Nucleus accumbens (tissue), 56 donors: Measurements from ENCODE around the gene ADK.
"Not testable (repeated sequence)": the region's sequence is repeated elsewhere in the genome, so short reads cannot be mapped to it uniquely, and the experiment has no call there.

Source experiments
- DNase-seq, 56 donors: peaks; one replicate each; lab custom pipeline; 2025; lab: John Stamatoyannopoulos, UW

Gene ADK

DNA sequence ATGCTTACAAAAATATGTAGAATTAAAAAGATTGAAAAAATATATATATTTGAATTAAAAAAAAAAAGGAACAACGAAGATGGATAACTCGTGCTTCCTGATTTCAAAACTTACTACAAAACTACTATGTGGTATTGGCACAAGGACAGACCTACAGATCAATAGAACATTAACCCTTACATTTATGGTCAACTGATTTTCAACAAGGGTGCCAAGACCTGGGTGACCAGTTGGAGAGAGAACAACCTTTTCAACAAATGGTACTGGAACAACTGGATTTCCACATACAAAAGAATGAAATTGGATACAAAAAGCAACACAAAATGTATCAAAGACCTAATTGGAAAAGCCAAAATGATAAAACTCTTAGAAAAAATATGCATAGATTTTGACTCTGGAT, 10.5 kb upstream of the ADK start:
- no peak for DNase-seq

DNA sequence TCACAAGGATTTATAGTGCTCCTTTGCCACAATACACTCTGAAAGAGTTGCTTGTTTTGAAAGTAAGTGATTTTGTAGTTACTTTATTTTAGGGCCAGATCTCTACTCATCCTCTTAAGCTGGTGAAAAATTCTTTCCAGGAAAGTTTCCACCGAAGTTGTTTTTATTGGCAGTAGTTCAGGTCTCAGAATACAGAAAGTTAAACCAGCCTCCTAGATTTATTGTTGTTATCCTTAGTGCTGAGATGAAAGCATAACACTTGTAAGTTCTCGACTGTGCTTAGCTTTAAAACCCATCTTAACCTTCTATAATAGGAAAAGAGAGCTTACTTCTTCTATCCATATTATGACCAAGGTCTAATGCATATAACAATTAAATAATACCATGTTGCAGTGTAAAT, 5.9 kb upstream of the ADK start:
- DNase-seq: no peak

DNA sequence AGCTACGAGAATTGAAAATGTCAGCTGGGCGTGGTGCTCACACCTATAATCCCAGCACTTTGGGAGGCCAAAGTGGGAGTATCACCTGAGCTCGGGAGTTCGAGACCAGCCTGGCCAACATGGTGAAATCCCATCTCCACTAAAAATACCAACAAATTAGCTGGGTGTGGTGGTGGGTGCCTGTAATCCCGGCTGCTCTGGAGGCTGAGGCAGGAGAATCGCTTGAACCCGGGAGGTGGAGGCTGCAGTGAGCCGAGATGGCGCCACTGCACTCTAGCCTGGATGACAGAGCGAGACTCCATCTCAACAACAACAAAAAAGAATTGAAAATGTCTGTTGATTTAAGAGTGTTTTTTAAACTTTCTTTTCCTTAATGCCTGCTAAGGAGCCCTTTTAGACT, 4.0 kb upstream of the ADK start:
- not testable (repeated sequence) for DNase-seq

DNA sequence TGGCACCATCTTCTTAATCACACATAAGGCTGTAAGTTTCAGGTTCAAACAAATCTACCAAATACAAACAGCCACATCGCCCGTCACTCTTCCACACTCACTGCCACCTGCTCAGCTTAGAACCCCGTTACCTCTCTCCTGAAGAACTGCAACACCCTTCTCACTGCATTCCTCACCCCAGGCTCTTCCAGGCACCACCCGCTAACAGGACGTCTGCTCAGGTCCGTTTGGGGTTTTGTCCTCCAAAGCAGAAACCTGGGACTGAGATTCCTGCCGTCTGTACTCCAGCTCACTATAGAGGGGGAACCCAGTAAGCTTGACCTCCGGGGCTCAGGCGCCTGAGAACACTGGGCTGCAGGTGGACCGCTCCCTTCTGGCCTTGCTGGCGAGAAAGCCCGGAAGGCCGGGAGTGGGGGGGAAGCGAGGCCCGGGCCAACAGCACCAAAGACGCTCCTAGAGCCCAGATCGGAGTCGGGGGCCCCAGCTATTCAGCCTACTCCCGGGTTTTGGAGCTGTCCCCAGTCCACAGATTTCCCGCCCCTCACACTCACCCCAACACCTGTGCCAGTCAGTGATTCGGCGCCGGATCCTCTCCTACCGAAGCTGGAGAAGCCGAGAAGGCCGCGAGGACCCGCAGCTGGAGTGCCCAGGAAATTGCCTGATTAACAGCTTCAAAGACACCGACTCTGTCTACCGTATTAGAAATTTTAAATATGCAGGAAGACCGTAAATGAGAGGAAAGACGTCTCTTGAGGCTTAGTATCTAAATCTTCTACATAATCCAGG, 624 bp upstream of the ADK start, which contains the start of gene AP3M1:
TSS of gene AP3M1 (minus strand) at position 625 of the 786 bp plus-strand sequence. CDS start 12,449 bp downstream, outside the sequence.
- DNase-seq: peak; percentile 42 to 94 (median 81)

DNA sequence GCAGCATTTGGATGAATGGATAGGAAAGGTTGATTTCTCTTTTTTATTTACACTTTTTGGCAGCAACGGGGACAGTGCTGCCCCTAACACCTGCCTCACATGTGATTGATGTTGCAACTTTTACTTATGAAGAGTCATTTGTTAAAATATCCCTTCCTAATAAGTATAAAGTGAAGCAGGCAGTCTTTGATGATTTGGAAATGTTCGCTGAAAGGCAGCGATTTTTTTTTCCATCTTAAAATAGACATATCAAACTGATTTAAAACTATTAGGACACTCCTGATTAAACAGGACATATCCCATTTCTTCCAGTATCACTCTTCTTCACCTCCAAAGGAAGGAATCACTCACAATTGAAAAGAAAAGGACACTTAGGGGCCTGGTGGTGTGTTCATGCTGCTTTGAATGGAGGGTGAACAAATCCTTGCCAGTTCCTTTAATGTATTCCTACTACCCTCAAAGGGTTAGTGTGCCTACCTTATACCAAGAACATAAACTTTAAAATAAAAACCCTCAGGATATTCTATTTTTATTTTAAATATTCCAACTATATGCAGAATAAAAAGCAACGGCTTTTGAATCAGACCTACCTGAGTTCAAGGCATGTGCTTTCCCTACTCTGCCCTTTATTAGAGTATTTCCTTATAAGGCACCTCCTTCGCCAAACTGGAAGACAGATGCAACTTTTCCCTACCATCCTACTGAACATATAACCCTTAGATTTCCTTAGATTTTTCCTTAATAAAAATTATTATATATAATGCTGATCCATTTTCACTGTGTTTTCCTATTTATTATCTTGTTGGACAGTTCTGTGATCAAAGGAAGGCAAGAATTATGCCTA, 1.1 kb downstream of the ADK start:
- no peak for DNase-seq

DNA sequence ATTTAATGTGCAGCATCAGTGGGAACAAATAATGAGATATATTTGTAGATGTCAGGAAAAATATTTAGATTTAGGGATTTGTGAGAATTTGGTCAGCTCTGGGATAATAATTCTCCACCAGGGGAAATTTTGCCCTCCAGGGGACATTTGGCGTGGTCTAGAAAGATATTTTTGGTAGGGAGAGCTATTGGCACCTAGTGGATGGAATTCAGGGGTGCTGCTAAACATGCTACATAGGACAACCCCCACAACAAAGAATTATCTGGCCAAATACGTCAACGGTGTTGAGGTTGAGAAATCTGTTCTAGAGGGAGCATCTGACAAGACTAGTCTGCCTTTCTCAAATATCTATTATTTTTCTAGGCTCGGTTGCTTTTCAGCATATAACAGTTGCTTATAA, 2.1 kb downstream of the ADK start:
- DNase-seq: no peak

DNA sequence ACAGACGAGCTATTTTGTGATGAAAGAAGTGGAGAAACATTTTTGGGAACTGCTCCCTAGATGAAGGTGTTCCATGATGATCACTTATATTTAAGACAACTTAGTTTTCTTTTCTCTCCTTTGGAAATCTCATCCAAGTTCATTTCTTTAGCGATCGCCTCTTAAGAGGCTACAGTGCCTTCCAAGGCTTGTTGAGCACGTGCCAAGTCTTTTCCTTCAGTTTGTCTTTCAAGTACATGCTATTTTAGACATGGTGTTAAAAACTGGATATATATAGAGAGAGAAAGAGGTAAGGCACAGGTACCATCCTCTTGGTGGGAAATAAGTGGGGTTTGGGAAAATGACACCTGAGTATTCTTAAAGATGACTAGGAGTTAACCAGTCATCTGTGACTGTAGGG, 2.7 kb downstream of the ADK start:
- no peak for DNase-seq

DNA sequence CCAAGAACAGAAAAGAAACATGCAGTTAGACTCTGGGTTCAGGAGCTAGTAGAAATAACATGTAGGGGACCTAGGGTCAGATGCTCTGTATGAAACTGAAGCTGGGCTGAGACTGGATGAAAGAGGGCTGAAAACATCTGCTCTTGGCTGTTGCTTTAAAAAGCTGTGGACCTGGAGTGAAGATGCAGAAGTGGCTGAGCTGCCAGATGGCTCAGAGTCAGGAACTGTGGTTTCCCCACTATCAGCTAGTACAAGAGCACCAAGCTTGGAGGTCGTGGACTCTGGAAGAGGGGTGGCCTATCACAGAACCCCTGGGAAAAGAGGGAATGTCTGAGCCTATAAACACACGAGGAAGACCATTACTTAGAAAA, 5.9 kb downstream of the ADK start:
- peak in 1 of 56 donors; percentile 3 for DNase-seq

DNA sequence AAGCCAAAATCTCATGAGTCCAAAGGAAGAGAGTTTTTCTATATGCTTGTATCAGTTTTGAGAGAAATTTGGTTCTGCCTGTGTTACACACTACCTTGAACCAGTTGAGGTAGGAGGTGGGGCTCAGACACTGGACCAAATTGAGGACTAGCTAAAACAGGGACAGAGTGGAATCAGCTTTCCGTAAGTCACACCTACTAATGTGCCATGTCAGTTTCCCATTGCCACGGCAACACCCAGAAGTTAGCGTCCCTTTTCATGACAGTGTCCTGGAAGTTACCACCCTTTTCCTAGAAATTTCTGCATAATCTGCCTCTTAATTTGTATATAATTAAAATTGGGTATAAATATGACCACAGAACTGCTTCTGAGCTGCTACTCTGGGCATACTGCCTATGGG, 9.0 kb downstream of the ADK start:
- DNase-seq: no peak

DNA sequence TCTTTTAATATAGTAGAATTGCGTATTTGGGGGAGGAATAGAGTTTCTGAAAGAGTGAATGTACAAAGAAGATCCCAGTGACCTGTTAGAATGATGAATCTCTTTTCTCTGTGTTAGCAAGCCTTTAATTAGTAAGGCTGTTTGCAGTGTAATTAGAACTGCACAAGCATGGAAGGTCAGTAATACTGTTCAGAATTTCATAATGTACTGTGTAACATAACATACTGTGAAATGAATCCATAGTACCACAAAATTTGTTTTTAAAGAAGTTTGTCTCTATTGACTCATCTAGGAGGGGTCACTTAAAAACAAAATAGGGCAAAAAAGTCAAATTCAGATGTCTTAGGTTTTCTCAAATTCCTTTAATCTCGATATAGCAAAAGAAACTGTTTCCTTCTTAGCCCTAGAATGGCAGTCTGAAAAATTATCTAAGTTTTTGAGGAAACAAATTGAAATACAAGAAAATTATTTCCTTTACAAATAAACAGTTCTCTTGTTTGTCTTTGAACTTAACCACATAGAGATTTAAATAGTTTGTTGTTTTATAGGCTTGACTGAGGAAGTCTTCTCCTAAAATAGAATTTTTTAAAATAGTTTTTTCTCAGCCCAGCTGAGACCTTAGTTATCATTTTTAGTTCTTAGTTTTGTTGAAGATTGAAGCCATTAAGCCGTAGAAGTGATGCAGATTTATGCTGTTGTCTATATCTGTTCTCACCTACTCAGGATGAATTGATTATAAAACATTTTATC, 12.5 kb downstream of the ADK start:
- DNase-seq: no peak

DNA sequence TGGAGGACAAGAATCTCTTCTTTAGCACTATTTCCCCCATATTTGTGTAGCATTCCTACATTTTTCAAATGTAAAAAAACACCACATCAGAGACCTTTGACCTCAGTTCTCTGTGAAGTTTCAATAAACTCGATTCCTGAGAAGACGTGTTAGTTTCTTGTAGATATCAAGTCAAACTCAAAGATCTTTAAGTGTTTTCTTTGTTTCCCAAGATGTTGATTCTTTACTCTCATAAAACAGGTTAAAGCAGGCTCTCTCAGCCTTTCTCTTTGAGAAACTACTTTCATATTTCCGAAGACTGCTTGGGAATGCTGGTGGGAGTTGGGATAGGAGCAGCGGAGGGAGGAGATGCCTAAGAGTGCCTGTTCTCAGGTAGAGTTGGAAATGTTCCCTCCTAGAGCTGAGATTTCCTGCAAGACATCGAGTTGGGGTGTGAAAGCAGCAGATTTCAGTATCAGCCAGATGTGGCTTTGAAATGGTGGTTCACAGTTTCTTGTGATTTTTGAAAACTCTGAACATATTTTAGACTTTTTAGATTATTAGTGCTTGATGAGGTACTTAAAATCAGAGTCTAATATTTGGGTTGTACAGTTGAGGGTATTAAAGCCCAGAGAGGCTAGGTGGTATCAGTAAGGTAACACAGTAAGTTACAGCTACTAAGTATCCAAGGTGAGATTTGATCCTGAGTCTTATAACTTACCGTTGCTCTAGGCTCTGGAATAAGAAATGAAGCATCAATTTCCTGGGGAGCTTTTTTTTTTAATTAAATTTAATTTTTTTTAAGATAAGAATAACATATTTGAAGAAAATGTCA, 13.9 kb downstream of the ADK start:
- no peak for DNase-seq

DNA sequence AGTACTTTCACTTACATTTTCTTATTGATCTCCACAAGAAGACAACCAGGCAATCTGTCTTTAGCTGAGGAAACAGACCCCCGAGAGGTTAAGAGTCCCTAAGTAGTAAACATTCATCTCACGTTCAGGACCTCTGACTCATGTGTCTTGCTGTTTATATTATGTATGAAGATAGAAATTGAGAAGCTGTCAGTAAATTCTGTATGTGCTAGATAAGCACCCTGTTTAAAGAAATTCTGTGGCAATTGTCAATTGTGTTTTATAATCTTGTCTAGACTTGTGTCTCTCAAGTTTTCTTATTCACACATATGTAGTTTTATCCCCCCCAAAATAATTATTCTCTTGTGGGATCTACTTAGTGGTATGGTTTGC, 14.5 kb downstream of the ADK start:
- no peak for DNase-seq

DNA sequence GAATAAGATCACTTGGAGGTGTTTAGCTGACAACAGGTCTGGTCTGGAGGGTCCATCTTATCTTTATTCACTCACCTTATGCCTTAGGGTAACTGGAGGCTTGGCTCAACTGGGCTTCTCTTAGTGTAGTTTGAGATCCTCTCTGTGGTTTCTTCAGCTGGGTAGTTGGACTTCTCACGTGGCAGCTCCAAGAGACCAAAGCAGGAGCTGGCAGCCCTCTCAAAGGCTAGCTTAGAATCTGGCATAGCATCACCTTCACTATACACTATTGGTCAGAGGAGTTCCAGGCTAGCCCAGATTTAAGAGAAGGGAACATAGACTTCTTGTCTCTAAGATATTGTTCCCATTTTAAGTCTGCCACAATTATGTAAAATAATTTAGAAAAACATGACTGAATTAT, 16.4 kb downstream of the ADK start:
- no peak for DNase-seq

DNA sequence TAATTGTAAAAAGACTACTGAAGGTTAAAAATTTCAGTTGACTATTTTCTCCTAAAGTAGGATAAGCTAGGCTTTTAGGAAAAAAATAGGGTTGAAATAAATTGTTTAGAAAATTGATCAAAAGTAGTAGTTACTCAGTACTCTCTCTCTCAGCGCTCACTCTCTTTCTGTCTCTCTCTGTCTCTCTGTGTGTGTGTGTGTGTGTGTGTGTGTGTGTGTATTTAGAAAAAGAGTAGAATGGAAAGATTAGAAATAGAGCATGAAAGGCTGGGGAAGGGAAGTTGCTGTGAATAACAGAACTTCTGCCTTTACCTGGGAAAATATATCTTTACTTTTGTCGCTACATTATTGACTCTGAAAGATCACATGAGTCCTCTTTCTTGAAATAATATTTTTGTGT, 20.6 kb downstream of the ADK start:
- no peak for DNase-seq

DNA sequence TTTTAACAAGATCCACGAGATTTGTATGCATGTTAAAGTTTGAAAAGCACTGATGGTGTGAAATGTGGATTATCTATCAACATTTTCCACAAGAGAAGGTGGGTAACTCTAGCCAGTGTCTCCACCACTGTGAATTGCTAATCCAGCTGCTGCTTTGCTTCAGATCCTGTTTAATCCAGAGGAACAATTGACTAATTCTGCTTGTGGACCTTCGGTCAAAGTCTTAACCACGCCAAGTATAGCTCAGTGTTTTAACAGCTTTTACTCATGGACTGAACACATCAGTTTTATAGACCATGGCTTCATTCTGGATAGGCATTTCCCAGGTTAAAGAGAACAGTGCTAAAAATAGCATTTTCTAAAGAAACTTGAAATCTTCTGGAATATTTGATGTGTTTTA, 23.5 kb downstream of the ADK start:
- DNase-seq: no peak

DNA sequence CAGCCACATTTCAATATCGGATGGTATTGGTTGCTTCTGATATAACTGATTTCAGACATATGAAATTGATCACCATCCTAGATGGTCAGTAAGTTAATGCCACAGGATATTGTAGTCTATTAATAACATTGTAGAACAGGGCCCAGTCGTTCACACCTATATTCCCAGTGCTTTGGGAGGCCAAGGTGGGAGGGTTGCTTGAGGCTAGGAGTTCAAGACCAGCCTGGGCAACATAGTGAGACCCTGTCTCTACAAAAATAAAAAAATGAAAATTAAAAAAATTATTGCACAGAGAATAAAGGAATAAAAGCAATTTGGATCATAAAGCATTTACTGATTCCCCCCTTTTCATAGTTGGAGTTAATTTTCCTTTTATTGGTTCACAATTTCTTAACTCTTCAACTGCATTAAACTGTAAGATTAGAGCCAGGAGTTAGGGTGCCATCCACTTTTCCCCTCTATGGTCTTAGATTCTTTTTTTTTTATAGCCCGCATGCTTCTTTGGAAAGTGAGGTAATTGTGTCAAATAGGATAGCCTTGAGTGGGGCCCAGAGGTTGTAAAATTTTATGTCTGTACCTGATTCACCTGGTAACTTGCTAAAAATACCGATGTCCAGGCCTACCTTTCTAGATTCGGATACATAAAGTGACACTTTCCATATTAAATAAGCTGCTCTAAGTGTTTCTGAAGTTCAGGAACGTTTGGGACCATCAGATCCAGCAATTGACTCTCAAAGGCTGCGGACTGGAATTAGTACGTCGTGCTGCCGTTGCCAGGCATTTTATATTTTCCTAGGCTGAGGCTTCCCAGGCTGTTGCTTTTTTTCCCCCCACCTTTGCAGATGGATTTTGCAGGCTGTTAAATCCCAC, 24.7 kb downstream of the ADK start:
- no peak for DNase-seq

DNA sequence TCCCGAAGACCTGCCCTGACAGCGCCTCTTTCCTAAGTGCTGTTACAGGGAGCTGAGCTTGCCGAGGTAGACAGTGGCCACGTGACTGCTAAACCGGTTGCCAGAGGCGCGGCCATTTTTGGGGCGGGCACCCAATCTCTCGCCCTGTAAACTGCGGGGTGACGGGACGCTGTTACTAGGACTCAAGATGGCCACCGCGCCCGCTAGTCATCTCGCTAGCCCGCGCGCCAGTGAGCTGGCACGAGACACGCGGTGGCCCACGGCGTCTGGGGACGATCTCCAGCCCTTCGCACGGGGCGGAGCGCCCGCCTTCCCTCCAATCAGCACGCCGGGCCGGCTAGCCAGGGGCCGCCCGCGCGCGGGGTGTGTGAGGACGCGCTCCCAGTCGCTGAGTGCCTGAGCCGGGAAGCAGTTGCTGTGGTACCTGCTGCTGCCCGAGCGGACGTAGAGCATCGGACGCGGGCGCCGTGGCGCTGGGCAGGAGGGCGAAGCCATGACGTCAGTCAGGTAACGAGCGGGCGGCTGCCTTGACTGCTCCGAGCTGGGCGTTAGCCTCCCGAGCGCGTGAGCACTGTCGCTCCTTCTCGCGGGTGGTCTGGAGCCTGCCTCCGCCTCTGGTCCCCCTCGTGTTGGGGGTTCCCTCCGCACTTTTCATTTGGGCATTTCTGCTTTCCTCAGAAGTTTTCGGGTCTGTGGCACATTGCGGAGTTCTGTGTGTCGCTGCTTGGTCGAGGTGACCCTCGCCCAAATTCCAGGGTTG, 25.5 kb downstream of the ADK start:
- peak in 55 of 56 donors; percentile 61 to 96 (median 87) for DNase-seq

DNA sequence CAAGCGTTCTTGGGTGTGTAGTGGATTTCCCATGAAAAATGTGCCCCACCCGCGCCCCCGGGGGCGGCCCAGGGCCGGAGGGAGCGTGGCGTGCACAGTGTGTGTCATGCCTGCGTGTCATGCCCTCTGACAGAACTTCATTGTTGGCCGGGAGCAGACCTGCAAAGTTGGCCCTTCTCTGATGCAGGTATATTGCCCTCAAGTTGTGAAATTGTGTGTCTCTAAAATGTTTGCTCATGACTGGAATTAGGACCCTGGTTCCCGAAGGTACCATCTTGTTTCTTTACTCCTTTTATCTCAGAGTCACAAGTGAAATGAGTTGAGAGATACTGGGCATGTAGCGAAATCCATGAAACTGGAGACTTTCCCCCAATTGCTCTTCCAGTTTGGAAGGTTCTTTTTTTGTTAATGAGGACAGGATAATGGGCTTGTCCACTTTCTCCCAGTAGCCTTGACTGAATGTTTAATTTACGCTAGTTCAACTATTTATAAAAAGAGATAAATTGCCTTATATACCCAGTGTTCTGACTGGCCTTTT, 26.2 kb downstream of the ADK start:
- DNase-seq: peak in 22 of 56 donors; percentile 34 to 63 (median 46)
